Thoracic aorta (tissue), 2 donors: ENCODE results near the gene BLOC1S4. TPM values are rescaled to one million over a fixed set of nuclear protein-coding genes. Genes with fewer than 3 reads are reported as not detected.
A peak's percentile ranks its signal among the peaks of the same experiment; 100 is the strongest.

Source experiments
- ATAC-seq: fragments of 150-250 bp; one replicate; pipeline ENCODE4 v1.8.0; 2017; ENCODE audit warnings: low read depth; ENCODE audit not compliant: insufficient number of reproducible peaks, low FRiP score
- DNase-seq: peaks from one replicate; pipeline ENCODE4 v3.0.0-alpha.2; 2020; ENCODE audit warnings: low spot score
- H3K27ac ChIP-seq, 2 donors: fragments of 200-600 bp; sonication (generic); 1 replicate in 1 of 2; 2 replicates in 1 of 2; pipeline ENCODE4 v1.5.1; 2016; ENCODE audit warnings: mild to moderate bottlenecking in 2 of 2, moderate library complexity in 2 of 2
- H3K27me3 ChIP-seq: fragments of 200-600 bp; sonication (generic); replicated peaks from 2 replicates; pipeline ENCODE4 v1.6.0; 2016; ENCODE audit warnings: mild to moderate bottlenecking; ENCODE audit not compliant: insufficient read depth
- H3K36me3 ChIP-seq: fragments of 200-600 bp; sonication (generic); one replicate; pipeline ENCODE4 v1.5.1; 2016
- H3K4me1 ChIP-seq, 2 donors: fragments of 200-600 bp; sonication (generic); 1 replicate in 1 of 2; 2 replicates in 1 of 2; pipeline versions ENCODE4 v1.5.1 to v1.6.0; 2016; ENCODE audit warnings: low read depth in 2 of 2, mild to moderate bottlenecking in 1 of 2; ENCODE audit not compliant: control insufficient read depth in 1 of 2
- H3K4me3 ChIP-seq: fragments of 200-600 bp; sonication (generic); 2 replicates; pipeline ENCODE4 v1.5.1; 2016; ENCODE audit warnings: mild to moderate bottlenecking
- H3K9me3 ChIP-seq: fragments of 200-600 bp; sonication (generic); 2 replicates; pipeline ENCODE4 v1.5.1; 2016
- CTCF ChIP-seq: fragments of 200-600 bp; sonication (generic); IDR thresholded peaks from one replicate; pipeline ENCODE4 v1.5.1; 2019; ENCODE audit warnings: antibody characterized with exemption
- total RNA-seq, 2 donors: library from RNA; depleted of rRNA; stranded (reverse); fragments of >200 nt; gene quantifications; one replicate each; pipeline versions ENCODE4 v1.1.0 to v1.2.3, GENCODE V29; 2016

Gene BLOC1S4
- total RNA-seq, 2 donors from 2014 or later, result 18.1 to 27.4 TPM

GRCh38 chr4:6748286-6748685 lies 32.3 kb downstream of the BLOC1S4 start:
- H3K27ac ChIP-seq, result no peak overlapping the region

DNA sequence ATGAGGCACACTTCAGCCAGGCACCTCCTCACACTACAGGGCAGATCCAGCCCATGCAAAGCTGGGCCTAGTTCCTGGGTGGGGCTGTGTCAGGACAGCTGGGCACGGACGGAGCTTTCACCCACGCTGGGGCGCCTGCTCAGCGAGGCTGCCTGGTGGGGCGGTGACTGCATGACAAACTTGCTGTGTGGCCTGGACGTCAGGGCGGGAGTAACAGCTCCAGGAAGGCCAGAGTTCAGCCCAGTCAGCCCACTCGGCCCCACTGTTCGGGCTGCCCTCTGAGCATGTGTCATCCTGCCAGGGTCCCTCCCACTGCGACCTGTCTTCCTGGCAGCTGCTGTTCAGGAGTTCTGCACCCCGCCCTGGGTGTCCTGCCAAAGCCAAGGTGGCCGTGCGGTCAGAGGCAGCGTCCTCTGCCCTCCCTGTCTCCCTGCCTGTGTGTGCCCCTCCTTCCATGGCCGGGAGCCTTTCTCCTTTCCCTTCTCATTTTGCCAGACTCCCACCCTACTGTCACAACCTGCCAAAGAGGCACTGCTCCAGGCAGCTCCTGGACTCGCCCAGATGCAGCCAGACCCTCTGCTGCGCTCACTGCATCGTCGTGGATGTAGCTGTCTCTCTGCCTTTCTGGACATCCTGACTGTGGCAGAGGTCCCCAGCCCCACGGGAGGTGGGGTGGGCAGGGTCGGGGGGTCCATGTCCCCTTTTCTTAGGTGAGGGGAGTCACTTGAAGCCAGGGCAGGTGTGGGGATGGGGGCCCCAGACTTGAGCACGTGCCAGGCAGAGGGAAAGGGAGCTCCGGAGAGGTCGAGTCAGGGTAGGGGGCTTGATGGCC lies 33.6 kb downstream of the BLOC1S4 start:
- peaks cover 12 to 14% of the 10 kb centered on the region in 2 donors for H3K4me1 ChIP-seq
- peak; percentile 42 for DNase-seq
- no peaks in the 10 kb centered on the region for H3K27me3 ChIP-seq
- H3K36me3 ChIP-seq, result no peaks in the 10 kb centered on the region
- H3K27ac ChIP-seq, result peak overlapping the region in 1 of 2 donors; percentile 30
- ATAC-seq, result peak; percentile 21
- no peak for TF ChIP-seq CTCF
- no peaks in the 10 kb centered on the region for H3K9me3 ChIP-seq
- H3K4me3 ChIP-seq, result no peak overlapping the region

More at GRCh38 chr4:6748286-6748685, 32.3 kb downstream of the BLOC1S4 start:
- no peak for TF ChIP-seq CTCF
- no peak overlapping the region for H3K4me3 ChIP-seq
- peaks cover 12 to 14% of the 10 kb centered on the region in 2 donors for H3K4me1 ChIP-seq
- no peak for DNase-seq
- H3K9me3 ChIP-seq, result no peaks in the 10 kb centered on the region
- H3K36me3 ChIP-seq, result no peaks in the 10 kb centered on the region
- H3K27me3 ChIP-seq, result no peaks in the 10 kb centered on the region
- no peak for ATAC-seq

GRCh38 chr4:6750286-6751221 lies 34.6 kb downstream of the BLOC1S4 start:
- H3K27ac ChIP-seq, result no peak overlapping the region
- no peak overlapping the region for H3K4me3 ChIP-seq
- ATAC-seq (no peak), DNase-seq (no peak)
- no peak for TF ChIP-seq CTCF
- H3K36me3 ChIP-seq, result no peaks in the 10 kb centered on the region
- H3K9me3 ChIP-seq, result no peaks in the 10 kb centered on the region
- no peaks in the 10 kb centered on the region for H3K27me3 ChIP-seq
- H3K4me1 ChIP-seq, result peaks cover 12 to 14% of the 10 kb centered on the region in 2 donors

GRCh38 chr4:6751611-6752485 lies 35.9 kb downstream of the BLOC1S4 start:
- no peaks in the 10 kb centered on the region for H3K36me3 ChIP-seq
- no peaks in the 10 kb centered on the region for H3K9me3 ChIP-seq
- H3K4me1 ChIP-seq, result peaks cover 10 to 12% of the 10 kb centered on the region in 2 donors
- no peak for DNase-seq
- no peak for TF ChIP-seq CTCF
- no peaks in the 10 kb centered on the region for H3K27me3 ChIP-seq
- H3K4me3 ChIP-seq, result no peak overlapping the region
- H3K27ac ChIP-seq, result no peak overlapping the region
- no peak for ATAC-seq
